ENCODE results near the gene SPATA46.

DNA sequence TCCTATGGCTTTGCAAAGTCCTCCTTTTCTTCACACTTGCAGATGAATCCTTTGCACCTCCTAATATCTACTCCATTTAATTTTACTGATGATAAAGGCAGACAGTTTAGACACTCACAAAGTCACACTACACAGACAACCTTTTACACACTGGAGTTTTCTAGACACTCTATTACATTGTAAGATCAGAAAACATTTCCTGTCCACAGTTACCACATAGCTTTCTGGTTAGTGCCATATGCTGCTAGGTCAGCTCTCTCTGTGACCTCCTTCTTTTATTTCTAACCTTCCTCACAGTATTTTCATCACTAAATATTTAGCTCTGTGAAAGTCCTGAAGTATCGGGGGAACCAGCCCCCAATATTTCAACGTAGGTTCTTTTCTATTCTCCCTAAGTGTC lies 30.2 kb upstream of the SPATA46 start:
- TF ChIP-seq, protein P1, sequence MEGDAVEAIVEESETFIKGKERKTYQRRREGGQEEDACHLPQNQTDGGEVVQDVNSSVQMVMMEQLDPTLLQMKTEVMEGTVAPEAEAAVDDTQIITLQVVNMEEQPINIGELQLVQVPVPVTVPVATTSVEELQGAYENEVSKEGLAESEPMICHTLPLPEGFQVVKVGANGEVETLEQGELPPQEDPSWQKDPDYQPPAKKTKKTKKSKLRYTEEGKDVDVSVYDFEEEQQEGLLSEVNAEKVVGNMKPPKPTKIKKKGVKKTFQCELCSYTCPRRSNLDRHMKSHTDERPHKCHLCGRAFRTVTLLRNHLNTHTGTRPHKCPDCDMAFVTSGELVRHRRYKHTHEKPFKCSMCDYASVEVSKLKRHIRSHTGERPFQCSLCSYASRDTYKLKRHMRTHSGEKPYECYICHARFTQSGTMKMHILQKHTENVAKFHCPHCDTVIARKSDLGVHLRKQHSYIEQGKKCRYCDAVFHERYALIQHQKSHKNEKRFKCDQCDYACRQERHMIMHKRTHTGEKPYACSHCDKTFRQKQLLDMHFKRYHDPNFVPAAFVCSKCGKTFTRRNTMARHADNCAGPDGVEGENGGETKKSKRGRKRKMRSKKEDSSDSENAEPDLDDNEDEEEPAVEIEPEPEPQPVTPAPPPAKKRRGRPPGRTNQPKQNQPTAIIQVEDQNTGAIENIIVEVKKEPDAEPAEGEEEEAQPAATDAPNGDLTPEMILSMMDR (IDR thresholded peaks at IDR 0.05): no peak
- no peak for TF ChIP-seq POLR2A (IDR thresholded peaks at IDR 0.05)
- no peak for TF ChIP-seq EP300 (IDR thresholded peaks at IDR 0.05)
- no peak for TF ChIP-seq POLR2AphosphoS5 (IDR thresholded peaks at IDR 0.05)

Data from stomach (tissue), 4 donors.